Right renal cortex interstitium (tissue), 3 donors: Measurements from ENCODE around the gene IL17REL. TPM values are rescaled to one million over a fixed set of nuclear protein-coding genes. Genes with fewer than 3 reads are reported as not detected.
"Not testable (repeated sequence)": the region's sequence is repeated elsewhere in the genome, so short reads cannot be mapped to it uniquely, and the experiment has no call there.

Experiments used
- DNase-seq, 3 donors: peaks; one replicate each; pipeline ENCODE4 v3.0.0-alpha.2; 2013; ENCODE audit warnings: low read depth in 3 of 3, low spot score in 2 of 3
- polyA plus RNA-seq, 3 donors: library from polyadenylated mRNA; unstranded; fragments of 120-200 nt; gene quantifications; one replicate each; pipeline ENCODE4 v1.2.1, GENCODE V29; 2013; ENCODE audit not compliant: insufficient read length in 3 of 3

IL17REL gene
- polyA plus RNA-seq, 3 donors, result 0.03 TPM; not detected in 2

DNA sequence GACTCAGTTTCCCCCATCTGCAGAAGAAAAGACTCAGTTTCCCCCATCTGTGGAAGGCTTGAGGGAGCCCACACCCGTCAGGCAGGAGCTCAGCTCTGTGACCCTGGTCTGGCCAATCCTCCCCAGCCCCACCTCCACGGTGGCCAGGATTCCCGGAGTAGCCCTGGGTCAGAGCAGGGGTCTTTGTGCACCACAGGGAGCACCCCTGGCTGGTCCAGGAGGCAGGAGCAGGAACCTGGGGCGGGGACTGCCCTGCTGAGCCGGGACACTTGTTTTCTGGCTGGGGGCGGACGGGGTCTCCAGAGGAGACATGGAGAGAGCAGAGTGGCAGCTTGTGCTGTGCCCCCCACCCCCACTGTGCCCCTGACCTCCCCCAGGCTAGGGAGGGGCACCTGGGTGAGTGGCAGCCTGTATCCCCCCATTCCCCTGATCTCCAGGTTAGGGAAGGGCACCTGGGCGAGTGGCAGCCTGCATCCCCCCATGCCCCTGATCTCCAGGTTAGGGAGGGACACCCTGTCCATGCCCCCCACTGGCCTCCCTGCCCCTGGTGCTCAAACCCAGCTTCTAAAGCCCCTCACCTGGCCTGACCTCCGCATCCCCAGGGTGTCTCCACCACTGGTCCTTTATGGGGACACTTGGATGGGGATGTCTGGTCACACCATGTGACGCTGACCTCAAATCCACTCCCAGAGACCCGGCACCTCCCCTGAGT is 18.8 kb downstream of the IL17REL start:
- no peak for DNase-seq

DNA sequence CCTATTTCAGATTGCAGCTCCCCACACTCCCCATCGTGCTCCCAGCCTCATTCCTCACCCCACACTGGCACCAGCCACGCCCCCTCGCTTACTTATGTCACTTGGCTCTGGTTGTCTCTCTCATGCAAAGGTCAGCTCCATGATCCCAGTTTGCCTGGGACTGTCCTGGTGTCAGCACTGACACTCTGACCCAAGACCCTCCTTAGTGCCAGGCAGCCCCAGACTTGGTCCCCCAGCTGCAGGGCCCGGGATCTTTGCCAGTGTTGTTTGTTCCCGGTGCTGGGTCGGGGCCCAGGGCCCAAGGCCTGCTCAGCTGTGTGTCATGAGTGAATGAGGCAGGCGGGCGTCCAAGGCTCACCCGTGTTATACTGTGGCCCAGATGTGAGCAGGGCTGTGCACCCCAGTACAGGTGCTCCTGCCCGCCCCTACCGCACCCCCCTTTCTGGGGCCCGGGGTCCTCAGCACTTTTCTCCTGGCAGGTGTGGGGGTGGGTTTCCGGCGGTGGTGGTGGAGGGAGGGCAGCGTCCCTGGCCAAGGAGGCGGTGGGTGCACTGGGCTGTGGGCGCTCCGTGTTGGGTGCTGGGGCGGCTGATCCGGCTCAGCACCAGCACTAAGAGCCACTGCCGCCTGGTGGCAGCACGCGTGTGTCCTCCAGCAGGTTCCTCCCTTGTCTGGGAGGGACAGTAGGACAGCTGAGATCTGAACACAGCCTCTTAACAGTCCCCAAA is 19.5 kb downstream of the IL17REL start:
- DNase-seq, result no peak

DNA sequence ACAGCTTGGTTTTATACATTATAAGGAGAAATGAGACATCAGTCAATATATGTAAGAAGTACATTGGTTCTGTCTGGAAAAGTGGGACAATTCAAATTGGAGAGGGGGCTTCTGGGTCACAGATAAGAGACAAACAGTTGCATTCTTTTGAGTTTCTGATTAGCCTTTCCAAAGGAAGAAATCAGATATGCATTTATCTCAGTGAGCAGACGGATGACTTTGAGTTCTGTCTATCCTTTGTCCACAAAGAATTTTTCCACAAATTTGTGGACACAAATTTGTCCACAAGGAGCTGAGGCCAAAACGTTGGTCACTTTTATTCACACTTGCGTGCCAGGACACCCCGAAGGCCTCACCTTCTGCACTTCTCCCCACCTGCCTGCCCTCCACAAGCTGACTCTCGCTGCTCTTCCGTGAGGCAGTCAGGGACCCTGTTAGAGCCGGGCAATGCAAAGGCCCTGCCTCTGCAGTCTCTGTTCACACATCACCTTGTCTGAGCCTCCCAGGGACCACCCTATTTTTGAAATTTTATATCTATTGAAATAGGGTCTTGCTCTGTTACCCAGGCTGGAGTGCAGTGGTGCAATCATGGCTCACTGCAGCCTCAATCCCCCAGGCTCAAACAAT is 20.5 kb downstream of the IL17REL start:
- no peak for DNase-seq

- DNase-seq, result no peak
Measured at GRCh38 chr22:49991167-49991566, 21.4 kb downstream of the IL17REL start.

DNA sequence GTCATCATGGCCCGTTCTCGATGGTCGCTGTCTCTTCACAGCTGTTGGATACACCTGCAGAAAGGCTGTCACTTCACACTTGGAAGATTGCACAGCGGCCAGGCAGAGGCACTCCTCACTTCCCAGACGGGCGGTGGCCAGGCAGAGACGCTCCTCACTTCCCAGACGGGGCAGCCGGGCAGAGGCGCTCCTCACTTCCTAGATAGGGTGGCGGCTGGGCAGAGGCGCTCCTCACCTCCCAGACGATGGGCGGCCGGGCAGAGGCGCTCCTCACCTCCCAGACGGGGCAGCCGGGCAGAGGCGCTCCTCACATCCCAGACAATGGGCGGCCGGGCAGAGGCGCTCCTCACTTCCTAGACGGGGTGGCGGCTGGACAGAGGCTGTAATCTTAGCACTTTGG is 22.7 kb downstream of the IL17REL start:
- DNase-seq, result not testable (repeated sequence)

DNA sequence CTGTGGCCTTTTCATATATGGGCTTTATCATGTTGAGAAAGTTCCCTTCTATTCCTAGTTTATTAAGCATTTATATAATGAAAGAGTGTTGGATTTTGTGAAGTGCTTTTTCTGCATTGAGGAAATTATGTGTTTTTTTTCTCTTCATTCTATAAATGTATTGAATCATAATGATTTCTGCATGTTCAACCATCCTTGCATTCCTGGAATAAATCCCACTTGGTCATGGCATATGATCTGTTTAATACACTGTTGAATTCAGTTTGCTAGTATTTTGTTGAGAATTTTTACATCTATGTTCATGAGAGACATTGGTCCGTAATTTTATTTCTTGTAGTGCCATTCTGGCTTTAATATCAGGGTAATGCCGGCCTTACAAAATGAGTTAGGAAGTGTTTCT is 26.2 kb downstream of the IL17REL start:
- no peak for DNase-seq

DNA sequence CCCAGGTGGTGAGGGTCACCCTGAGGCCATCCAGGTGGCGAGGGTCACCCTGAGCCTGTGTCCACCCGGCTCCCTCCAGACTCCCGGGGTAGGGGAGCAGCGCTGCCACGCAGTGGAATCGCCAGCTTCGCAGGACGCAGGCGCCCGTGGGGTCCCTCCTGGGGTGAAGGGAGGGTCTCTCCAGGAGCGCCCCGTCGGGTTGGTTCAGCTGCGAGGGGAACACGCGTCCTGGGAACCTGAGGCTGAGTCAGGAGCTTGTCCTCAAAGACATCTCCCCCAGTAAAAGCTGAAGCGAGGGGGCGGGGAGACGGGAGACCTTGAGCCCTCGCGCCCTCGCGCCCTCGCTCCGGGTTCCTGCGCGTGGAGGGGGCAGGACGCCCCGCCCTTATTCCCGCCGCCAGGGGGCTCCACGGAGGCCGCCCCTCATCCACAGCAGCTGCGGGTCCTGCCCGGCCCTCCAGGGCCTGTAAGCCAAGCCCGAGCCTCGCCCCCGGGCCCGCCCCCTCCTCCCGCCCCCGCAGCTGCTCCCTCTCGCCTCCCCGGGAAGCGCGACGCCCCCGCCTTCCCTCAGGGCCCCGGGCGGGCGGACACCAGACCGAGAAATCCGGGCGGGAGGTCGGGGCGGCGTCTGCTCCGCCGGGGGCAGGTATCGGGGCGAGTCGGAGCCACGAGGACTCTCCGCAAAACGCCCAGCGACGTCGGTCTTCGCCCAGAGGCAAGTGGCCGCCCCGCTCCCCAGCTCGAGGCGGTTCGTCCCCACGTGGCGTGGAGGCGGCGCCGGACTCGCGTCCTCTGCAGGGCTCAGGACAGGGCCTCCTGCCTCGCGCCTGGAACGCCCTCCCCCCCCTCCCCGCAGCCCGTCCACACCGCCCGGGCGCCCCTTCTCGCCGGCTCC is 29.2 kb downstream of the IL17REL start:
- no peak for DNase-seq

GRCh38 chr22:49981799-49982198 is 30.8 kb downstream of the IL17REL start:
- DNase-seq, result not testable (repeated sequence)

DNA sequence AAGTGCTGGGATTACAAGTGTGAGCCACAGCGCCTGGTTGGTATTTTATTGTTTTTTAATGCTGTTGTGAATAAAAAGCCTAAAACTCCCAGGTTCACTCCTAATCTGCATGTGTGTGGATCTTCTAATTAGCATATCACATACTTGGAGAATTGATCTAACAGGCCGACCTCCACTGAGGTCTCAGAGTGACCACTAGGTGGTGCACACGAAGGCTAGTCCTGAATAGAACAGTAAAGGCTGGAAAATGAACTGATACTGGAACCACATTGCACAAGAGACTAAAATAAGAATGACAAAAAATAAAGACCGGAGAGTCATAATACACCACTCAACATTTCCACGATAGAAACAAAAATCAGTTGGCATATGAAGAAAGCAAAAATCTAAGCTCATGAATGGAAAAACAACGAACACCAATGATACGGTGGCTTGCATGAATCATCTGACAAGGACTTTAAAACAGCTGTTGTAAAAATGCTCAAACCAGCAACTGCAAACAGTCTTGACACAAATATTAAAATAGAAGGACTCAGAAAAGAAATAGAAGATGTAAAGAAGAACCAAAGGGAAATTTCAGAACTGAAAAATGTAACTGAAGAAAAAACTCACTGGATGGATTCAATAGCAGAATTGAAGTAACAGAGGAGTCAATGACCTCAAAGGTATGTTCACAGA is 32.8 kb downstream of the IL17REL start:
- no peak for DNase-seq

GRCh38 chr22:49977578-49977977 is 35.0 kb downstream of the IL17REL start:
- no peak for DNase-seq

DNA sequence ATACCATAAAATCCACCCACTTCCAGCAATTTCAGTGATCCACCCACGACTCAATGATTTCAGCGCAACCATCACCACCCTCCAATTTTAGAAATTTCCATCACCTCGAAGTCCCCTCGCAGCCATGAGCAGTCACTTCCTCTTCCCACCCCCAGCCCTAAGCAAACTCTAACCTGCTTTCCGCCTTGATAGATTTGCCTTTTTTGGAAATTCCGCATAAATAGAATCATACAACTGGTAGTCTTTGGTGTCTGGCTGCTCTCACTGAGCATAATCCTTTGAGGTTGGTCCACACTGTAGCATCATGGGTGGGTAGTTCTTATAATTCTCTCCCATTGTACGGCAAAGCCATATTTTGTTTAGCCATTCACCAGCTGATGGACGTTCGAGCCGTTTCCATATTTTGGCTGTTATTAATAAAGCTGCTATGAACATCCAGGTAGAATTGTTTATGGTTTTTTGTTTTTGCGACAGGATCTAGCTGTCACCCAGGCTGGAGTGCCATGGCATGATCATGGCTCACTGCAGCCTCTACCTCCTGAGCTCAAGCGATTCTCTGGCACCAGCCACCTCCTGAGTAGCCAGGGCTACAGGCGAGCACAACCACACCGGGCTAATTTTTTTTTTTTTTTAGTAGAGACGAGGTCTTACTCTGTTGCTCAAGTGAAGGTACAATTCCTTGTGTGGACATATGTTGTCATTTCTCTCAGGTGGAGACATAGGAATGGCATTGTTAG is 36.0 kb downstream of the IL17REL start:
- DNase-seq, result no peak

- DNase-seq, result no peak
Measured at GRCh38 chr22:49975543-49976389, 36.8 kb downstream of the IL17REL start.

- no peak for DNase-seq
Measured at GRCh38 chr22:49973018-49973961, 39.3 kb downstream of the IL17REL start.

DNA sequence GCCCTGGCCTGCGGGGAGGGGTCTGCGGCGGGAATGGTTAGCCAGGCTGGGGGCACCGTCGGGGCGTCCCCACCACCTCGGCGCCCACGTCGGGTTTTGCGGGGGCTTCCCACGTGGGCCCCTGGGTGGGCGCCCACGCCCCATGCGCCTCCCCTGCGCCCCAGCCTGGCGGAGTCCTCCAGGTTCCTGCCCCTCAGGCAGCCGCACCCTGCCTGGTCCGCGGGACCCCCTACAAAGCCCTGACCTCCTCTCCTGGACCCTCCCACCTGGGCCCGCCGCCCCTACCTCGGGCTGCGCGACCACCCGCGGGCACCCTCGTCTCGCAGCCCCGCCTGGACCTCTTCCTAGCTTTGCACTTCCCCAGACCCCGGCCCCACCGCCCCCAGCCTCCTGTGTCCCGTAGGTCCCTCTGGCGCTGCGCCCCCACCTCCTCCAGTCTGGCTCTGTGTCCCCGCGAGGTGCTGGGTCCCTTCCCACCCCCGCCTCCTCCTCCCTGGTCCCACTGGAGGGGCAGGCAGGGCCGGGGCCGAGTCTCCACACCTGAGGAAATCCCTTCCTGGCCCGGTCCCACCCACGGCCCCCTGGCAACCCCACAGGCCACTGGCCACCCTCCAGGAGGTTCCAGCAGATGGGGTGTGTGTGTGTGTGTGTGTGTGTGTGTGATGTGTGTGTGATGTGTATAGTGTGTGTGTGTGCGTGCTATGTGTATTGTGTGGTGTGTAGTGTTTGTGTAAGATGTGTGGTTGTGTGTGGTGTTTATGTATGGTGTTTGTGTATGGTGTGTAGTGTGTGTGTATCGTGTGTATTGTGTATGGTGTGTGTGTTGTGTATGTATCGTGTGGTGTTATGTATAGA is 40.2 kb downstream of the IL17REL start:
- no peak for DNase-seq

DNA sequence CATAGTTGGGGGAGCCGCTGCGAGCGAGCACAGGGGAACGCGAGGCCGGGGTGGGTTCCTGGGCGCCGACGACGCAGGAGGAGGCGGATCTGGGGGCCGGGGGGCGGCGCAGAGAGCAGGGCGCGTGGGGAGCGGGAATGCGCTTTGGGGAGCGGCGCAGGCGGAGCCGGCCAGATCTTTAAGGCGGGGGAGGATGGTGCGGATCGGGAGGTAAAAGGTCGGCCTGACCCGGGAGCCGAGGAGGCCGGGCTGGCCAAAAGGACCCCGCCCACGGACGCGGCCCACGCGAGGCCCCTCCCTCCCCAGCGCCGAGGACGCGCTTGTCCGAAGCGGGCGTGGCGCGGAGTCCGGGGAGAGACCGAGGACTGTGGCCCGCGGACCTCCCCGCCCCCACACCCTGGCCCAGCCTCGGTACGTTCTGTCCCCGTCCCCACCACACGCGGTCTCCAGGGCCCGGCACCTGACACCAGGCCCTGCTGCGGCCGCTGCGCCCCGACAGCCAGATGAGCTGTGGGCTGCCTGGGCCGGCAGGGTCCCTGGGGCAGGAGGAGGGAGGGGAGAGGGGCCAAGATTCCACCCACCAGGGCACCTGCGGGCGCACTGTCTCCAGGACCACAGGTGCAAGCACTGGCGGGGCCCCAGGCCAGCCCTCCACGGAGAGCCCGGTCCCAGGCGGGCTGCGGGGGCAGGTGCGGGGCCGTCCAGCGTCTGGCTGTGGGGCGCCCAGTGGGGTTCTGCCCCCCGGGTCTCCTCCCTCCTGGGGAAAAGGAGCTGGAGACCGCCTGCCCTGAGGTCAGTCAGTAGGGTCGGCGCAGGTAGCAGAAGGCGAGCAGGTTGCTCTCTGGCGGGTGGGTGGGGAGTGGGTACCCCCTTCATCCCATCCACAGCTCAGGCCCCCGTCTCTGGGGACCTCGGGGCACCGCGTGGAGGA is 41.1 kb downstream of the IL17REL start:
- no peak for DNase-seq
